Measurements from ENCODE around the gene C1orf94.
"Not testable (repeated sequence)": the region's sequence is repeated elsewhere in the genome, so short reads cannot be mapped to it uniquely, and the experiment has no call there.

C1orf94 gene

GRCh38 chr1:34164771-34165391 lies 11.8 kb upstream of the C1orf94 start, which contains the start of gene CSMD2:
Gene CSMD2, minus strand, starts transcription at chr1:34165230. Its CDS starts 133 bp downstream, at chr1:34165097.
- peak; percentile 37 for DNase-seq (ENCODE audit: low spot score)

GRCh38 chr1:34165422-34165921 lies 11.2 kb upstream of the C1orf94 start:
- no peak for DNase-seq (ENCODE audit: low spot score)

GRCh38 chr1:34166191-34166624 lies 10.5 kb upstream of the C1orf94 start:
- DNase-seq (ENCODE audit: low spot score) = peak; percentile 36

GRCh38 chr1:34166625-34167361 lies 9.9 kb upstream of the C1orf94 start:
- peak; percentile 76 for DNase-seq (ENCODE audit: low spot score)

- no peak for DNase-seq (ENCODE audit: low spot score)
Observed at GRCh38 chr1:34167389-34167788, 9.3 kb upstream of the C1orf94 start.

- no peak for DNase-seq (ENCODE audit: low spot score)
Observed at GRCh38 chr1:34175744-34176143, 963 bp upstream of the C1orf94 start.

- DNase-seq (ENCODE audit: low spot score) = no peak
Observed at GRCh38 chr1:34178072-34178471, 1.4 kb downstream of the C1orf94 start.

GRCh38 chr1:34183381-34183780 lies 6.7 kb downstream of the C1orf94 start:
- DNase-seq (ENCODE audit: low spot score) = not testable (repeated sequence)

- DNase-seq (ENCODE audit: low spot score) = no peak
Observed at GRCh38 chr1:34186741-34187494, 10.2 kb downstream of the C1orf94 start.

- DNase-seq (ENCODE audit: low spot score) = peak; percentile 67
Observed at GRCh38 chr1:34188418-34188817, 11.7 kb downstream of the C1orf94 start.

GRCh38 chr1:34188985-34189384 lies 12.3 kb downstream of the C1orf94 start:
- no peak for DNase-seq (ENCODE audit: low spot score)

- DNase-seq (ENCODE audit: low spot score) = no peak
Observed at GRCh38 chr1:34190692-34191091, 14.0 kb downstream of the C1orf94 start.

GRCh38 chr1:34192621-34193020 lies 15.9 kb downstream of the C1orf94 start:
- no peak for DNase-seq (ENCODE audit: low spot score)

- no peak for DNase-seq (ENCODE audit: low spot score)
Observed at GRCh38 chr1:34199927-34200326, 23.2 kb downstream of the C1orf94 start.

- DNase-seq (ENCODE audit: low spot score) = no peak
Observed at GRCh38 chr1:34212673-34213072, 36.0 kb downstream of the C1orf94 start.

- no peak for DNase-seq (ENCODE audit: low spot score)
Observed at GRCh38 chr1:34213956-34214355, 37.2 kb downstream of the C1orf94 start.

GRCh38 chr1:34231441-34231840 lies 54.7 kb downstream of the C1orf94 start:
- DNase-seq (ENCODE audit: low spot score) = no peak

- no peak for DNase-seq (ENCODE audit: low spot score)
Observed at GRCh38 chr1:34235594-34235993, 58.9 kb downstream of the C1orf94 start.

- no peak for DNase-seq (ENCODE audit: low spot score)
Observed at GRCh38 chr1:34236089-34236488, 59.4 kb downstream of the C1orf94 start.

GRCh38 chr1:34237151-34237815 lies 60.6 kb downstream of the C1orf94 start:
- DNase-seq (ENCODE audit: low spot score) = no peak

GRCh38 chr1:34245967-34246366 lies 69.3 kb downstream of the C1orf94 start:
- no peak for DNase-seq (ENCODE audit: low spot score)

GRCh38 chr1:34250342-34250741 lies 73.6 kb downstream of the C1orf94 start:
- no peak for DNase-seq (ENCODE audit: low spot score)

Data from iPS-NIHi11 (cell line).